ENCODE data around the gene CDKN3.
"Not testable (repeated sequence)": the region's sequence is repeated elsewhere in the genome, so short reads cannot be mapped to it uniquely, and the experiment has no call there.

CDKN3 gene

GRCh38 chr14:54456820-54457608 is 60.2 kb downstream of the CDKN3 start:
- DNase-seq: not testable (repeated sequence)

GRCh38 chr14:54457609-54457996 is 60.8 kb downstream of the CDKN3 start:
- DNase-seq: no peak

- DNase-seq: not testable (repeated sequence)
These were observed 61.7 kb downstream of the CDKN3 start for GRCh38 chr14:54458536-54458935.

- no peak for DNase-seq
These were observed 62.3 kb downstream of the CDKN3 start for GRCh38 chr14:54459106-54459505.

GRCh38 chr14:54462048-54462447 is 65.2 kb downstream of the CDKN3 start:
- DNase-seq: no peak

- no peak for DNase-seq
These were observed 68.8 kb downstream of the CDKN3 start for GRCh38 chr14:54465654-54466053.

GRCh38 chr14:54467280-54467679 is 70.5 kb downstream of the CDKN3 start:
- DNase-seq: no peak

Measured in NCI-H774 (cell line).